GM21360 (cell line): ENCODE data around the gene KLHL10.
"Not testable (repeated sequence)": the region's sequence is repeated elsewhere in the genome, so short reads cannot be mapped to it uniquely, and the experiment has no call there.

ENCODE experiments used
- ATAC-seq: cut with Tn5 transposase; IDR thresholded peaks from one replicate; pipeline ENCODE4 v1.9.1; 2021; ENCODE audit warnings: mild to moderate bottlenecking, moderate library complexity; ENCODE audit not compliant: unreplicated experiment

KLHL10 gene

GRCh38 chr17:41813152-41813680 is 24.4 kb upstream of the KLHL10 start:
- ATAC-seq = no peak

GRCh38 chr17:41813699-41814124 is 23.9 kb upstream of the KLHL10 start:
- no peak for ATAC-seq

GRCh38 chr17:41814195-41814594 is 23.4 kb upstream of the KLHL10 start:
- no peak for ATAC-seq

- ATAC-seq = no peak
Observed at GRCh38 chr17:41816637-41817320, 20.8 kb upstream of the KLHL10 start.

GRCh38 chr17:41818024-41818423 is 19.6 kb upstream of the KLHL10 start:
- ATAC-seq = no peak

GRCh38 chr17:41821776-41822175 is 15.8 kb upstream of the KLHL10 start:
- no peak for ATAC-seq

GRCh38 chr17:41822216-41823140 is 15.1 kb upstream of the KLHL10 start:
- no peak for ATAC-seq

GRCh38 chr17:41823141-41823524 is 14.5 kb upstream of the KLHL10 start:
- no peak for ATAC-seq

GRCh38 chr17:41823580-41823979 is 14.0 kb upstream of the KLHL10 start:
- no peak for ATAC-seq

GRCh38 chr17:41824086-41824485 is 13.5 kb upstream of the KLHL10 start:
- no peak for ATAC-seq

- ATAC-seq = no peak
Observed at GRCh38 chr17:41825175-41825845, 12.3 kb upstream of the KLHL10 start.

- ATAC-seq = not testable (repeated sequence)
Observed at GRCh38 chr17:41829961-41830360, 7.7 kb upstream of the KLHL10 start.

- ATAC-seq = no peak
Observed at GRCh38 chr17:41835214-41835799, 2.3 kb upstream of the KLHL10 start.

- no peak for ATAC-seq
Observed at GRCh38 chr17:41835800-41836549, 1.6 kb upstream of the KLHL10 start, which contains the start of gene NT5C3B. NT5C3B (minus strand) TSS chr17:41836232; CDS start chr17:41836193, 39 bp downstream.

GRCh38 chr17:41836550-41837196 is 952 bp upstream of the KLHL10 start:
- no peak for ATAC-seq

- not testable (repeated sequence) for ATAC-seq
Observed at GRCh38 chr17:41839448-41839847, 1.8 kb downstream of the KLHL10 start.

GRCh38 chr17:41840781-41841180 is 3.2 kb downstream of the KLHL10 start:
- ATAC-seq = not testable (repeated sequence)

GRCh38 chr17:41844971-41845370 is 7.3 kb downstream of the KLHL10 start:
- no peak for ATAC-seq

GRCh38 chr17:41848788-41849187 is 11.2 kb downstream of the KLHL10 start:
- no peak for ATAC-seq
